ENCODE data around the gene AUTS2.

The AUTS2 gene

DNA sequence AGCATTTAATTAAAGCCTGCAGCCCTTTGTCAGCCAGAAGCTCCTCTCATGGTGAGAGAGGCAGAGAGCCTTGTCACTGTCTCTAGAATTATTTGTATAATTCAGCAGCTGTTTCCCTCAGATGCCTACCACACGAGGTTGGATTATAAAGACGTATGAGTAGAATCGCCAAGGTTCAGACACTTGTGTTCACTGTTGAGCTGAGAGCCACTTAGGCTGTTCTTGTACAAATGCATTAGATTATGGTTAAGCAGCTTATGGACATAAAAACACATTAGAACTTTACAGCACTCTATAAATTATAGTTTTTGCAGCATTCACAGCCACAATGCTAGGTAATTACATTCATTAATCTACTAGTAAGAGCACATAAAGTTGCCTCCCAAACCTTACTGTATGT is 282.6 kb downstream of the AUTS2 start (continued):
- TF ChIP-seq, protein P1, sequence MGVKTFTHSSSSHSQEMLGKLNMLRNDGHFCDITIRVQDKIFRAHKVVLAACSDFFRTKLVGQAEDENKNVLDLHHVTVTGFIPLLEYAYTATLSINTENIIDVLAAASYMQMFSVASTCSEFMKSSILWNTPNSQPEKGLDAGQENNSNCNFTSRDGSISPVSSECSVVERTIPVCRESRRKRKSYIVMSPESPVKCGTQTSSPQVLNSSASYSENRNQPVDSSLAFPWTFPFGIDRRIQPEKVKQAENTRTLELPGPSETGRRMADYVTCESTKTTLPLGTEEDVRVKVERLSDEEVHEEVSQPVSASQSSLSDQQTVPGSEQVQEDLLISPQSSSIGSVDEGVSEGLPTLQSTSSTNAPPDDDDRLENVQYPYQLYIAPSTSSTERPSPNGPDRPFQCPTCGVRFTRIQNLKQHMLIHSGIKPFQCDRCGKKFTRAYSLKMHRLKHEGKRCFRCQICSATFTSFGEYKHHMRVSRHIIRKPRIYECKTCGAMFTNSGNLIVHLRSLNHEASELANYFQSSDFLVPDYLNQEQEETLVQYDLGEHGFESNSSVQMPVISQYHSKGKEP (tag by site-specific recombination; IDR thresholded peaks at IDR 0.05), result peak; percentile 78
- TF ChIP-seq, protein P2, sequence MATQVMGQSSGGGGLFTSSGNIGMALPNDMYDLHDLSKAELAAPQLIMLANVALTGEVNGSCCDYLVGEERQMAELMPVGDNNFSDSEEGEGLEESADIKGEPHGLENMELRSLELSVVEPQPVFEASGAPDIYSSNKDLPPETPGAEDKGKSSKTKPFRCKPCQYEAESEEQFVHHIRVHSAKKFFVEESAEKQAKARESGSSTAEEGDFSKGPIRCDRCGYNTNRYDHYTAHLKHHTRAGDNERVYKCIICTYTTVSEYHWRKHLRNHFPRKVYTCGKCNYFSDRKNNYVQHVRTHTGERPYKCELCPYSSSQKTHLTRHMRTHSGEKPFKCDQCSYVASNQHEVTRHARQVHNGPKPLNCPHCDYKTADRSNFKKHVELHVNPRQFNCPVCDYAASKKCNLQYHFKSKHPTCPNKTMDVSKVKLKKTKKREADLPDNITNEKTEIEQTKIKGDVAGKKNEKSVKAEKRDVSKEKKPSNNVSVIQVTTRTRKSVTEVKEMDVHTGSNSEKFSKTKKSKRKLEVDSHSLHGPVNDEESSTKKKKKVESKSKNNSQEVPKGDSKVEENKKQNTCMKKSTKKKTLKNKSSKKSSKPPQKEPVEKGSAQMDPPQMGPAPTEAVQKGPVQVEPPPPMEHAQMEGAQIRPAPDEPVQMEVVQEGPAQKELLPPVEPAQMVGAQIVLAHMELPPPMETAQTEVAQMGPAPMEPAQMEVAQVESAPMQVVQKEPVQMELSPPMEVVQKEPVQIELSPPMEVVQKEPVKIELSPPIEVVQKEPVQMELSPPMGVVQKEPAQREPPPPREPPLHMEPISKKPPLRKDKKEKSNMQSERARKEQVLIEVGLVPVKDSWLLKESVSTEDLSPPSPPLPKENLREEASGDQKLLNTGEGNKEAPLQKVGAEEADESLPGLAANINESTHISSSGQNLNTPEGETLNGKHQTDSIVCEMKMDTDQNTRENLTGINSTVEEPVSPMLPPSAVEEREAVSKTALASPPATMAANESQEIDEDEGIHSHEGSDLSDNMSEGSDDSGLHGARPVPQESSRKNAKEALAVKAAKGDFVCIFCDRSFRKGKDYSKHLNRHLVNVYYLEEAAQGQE (tag by site-specific recombination; IDR thresholded peaks at IDR 0.05), result no peak
- TF ChIP-seq ZNF837 (tag by site-specific recombination; IDR thresholded peaks at IDR 0.05) (no peak), KLF9 (tag by site-specific recombination; IDR thresholded peaks at IDR 0.05; ENCODE audit: low read depth) (no peak), FEZF1 (tag by site-specific recombination; IDR thresholded peaks at IDR 0.05) (peak; percentile 53; the same call in 1 of the 2 replicates), ZNF341 (tag by site-specific recombination; IDR thresholded peaks at IDR 0.05; ENCODE audit: low read depth) (0 out of 2 replicates have a peak, but pooled peaks have one; percentile 21), SCRT1 (tag by site-specific recombination; IDR thresholded peaks at IDR 0.05; ENCODE audit: borderline replicate concordance) (no peak), KLF1 (tag by site-specific recombination; IDR thresholded peaks at IDR 0.05) (no peak), WT1 (tag by site-specific recombination; IDR thresholded peaks at IDR 0.05) (peak; percentile 81), SP7 (tag by site-specific recombination; IDR thresholded peaks at IDR 0.05) (peak; percentile 68), ZBTB21 (tag by site-specific recombination; IDR thresholded peaks at IDR 0.05) (no peak), ZNF560 (tag by site-specific recombination; IDR thresholded peaks at IDR 0.05; ENCODE audit: borderline replicate concordance) (no peak), ZNF121 (tag by site-specific recombination; IDR thresholded peaks at IDR 0.05) (no peak), ZNF561 (tag by site-specific recombination; IDR thresholded peaks at IDR 0.05; ENCODE audit: borderline replicate concordance) (no peak), ZNF785 (tag by site-specific recombination; IDR thresholded peaks at IDR 0.05) (no peak), ZNF211 (tag by site-specific recombination; IDR thresholded peaks at IDR 0.05; ENCODE audit: low read depth) (no peak), EGR2 (tag by site-specific recombination; IDR thresholded peaks at IDR 0.05; ENCODE audit: low read depth) (no peak), ZNF707 (tag by site-specific recombination; IDR thresholded peaks at IDR 0.05) (no peak), ZNF155 (tag by site-specific recombination; IDR thresholded peaks at IDR 0.05) (no peak)
- TF ChIP-seq, protein P3, sequence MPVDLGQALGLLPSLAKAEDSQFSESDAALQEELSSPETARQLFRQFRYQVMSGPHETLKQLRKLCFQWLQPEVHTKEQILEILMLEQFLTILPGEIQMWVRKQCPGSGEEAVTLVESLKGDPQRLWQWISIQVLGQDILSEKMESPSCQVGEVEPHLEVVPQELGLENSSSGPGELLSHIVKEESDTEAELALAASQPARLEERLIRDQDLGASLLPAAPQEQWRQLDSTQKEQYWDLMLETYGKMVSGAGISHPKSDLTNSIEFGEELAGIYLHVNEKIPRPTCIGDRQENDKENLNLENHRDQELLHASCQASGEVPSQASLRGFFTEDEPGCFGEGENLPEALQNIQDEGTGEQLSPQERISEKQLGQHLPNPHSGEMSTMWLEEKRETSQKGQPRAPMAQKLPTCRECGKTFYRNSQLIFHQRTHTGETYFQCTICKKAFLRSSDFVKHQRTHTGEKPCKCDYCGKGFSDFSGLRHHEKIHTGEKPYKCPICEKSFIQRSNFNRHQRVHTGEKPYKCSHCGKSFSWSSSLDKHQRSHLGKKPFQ (tag by site-specific recombination; IDR thresholded peaks at IDR 0.05), result no peak
- TF ChIP-seq, protein P4, sequence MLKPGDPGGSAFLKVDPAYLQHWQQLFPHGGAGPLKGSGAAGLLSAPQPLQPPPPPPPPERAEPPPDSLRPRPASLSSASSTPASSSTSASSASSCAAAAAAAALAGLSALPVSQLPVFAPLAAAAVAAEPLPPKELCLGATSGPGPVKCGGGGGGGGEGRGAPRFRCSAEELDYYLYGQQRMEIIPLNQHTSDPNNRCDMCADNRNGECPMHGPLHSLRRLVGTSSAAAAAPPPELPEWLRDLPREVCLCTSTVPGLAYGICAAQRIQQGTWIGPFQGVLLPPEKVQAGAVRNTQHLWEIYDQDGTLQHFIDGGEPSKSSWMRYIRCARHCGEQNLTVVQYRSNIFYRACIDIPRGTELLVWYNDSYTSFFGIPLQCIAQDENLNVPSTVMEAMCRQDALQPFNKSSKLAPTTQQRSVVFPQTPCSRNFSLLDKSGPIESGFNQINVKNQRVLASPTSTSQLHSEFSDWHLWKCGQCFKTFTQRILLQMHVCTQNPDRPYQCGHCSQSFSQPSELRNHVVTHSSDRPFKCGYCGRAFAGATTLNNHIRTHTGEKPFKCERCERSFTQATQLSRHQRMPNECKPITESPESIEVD (tag by site-specific recombination; IDR thresholded peaks at IDR 0.05), result peak; percentile 95
- TF ChIP-seq, protein P5, sequence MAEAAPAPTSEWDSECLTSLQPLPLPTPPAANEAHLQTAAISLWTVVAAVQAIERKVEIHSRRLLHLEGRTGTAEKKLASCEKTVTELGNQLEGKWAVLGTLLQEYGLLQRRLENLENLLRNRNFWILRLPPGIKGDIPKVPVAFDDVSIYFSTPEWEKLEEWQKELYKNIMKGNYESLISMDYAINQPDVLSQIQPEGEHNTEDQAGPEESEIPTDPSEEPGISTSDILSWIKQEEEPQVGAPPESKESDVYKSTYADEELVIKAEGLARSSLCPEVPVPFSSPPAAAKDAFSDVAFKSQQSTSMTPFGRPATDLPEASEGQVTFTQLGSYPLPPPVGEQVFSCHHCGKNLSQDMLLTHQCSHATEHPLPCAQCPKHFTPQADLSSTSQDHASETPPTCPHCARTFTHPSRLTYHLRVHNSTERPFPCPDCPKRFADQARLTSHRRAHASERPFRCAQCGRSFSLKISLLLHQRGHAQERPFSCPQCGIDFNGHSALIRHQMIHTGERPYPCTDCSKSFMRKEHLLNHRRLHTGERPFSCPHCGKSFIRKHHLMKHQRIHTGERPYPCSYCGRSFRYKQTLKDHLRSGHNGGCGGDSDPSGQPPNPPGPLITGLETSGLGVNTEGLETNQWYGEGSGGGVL (tag by site-specific recombination; IDR thresholded peaks at IDR 0.05), result no peak
- TF ChIP-seq, protein P6, sequence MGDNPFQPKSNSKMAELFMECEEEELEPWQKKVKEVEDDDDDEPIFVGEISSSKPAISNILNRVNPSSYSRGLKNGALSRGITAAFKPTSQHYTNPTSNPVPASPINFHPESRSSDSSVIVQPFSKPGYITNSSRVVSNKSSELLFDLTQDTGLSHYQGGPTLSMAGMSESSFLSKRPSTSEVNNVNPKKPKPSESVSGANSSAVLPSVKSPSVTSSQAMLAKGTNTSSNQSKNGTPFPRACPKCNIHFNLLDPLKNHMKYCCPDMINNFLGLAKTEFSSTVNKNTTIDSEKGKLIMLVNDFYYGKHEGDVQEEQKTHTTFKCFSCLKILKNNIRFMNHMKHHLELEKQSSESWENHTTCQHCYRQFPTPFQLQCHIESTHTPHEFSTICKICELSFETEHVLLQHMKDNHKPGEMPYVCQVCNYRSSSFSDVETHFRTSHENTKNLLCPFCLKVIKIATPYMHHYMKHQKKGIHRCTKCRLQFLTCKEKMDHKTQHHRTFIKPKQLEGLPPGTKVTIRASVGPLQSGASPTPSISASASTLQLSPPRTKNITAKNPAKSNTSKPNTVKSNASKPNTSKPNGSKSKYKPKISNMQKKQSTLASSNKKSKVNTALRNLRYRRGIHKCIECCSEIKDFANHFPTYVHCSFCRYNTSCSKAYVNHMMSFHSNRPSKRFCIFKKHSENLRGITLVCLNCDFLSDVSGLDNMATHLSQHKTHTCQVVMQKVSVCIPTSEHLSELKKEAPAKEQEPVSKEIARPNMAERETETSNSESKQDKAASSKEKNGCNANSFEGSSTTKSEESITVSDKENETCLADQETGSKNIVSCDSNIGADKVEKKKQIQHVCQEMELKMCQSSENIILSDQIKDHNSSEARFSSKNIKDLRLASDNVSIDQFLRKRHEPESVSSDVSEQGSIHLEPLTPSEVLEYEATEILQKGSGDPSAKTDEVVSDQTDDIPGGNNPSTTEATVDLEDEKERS (tag by site-specific recombination; IDR thresholded peaks at IDR 0.05), result no peak
